Spinal cord (tissue), 10 donors: ENCODE results near the gene C18orf63. TPM values are rescaled to one million over a fixed set of nuclear protein-coding genes. Genes with fewer than 3 reads are reported as not detected.
"Not testable (repeated sequence)": the region's sequence is repeated elsewhere in the genome, so short reads cannot be mapped to it uniquely, and the experiment has no call there.

Experiments
- DNase-seq, 6 donors: peaks; one replicate each; pipeline versions ENCODE4 v3.0.0 to v3.0.0-alpha.2; 2013 to 2015; ENCODE audit warnings: low spot score in 6 of 6, low read depth in 4 of 6
- H3K27ac ChIP-seq: one replicate; pipeline ENCODE4 v1.5.1; 2013; ENCODE audit warnings: low read depth, low read length, control low read depth
- H3K27me3 ChIP-seq: one replicate; pipeline ENCODE4 v1.6.1; 2013; ENCODE audit warnings: low read length; ENCODE audit not compliant: control insufficient read depth, insufficient read depth
- H3K36me3 ChIP-seq: one replicate; pipeline ENCODE4 v1.6.1; 2013; ENCODE audit warnings: low read length; ENCODE audit not compliant: control insufficient read depth, insufficient read depth
- H3K4me1 ChIP-seq: one replicate; pipeline ENCODE4 v1.6.1; 2013; ENCODE audit warnings: low read length; ENCODE audit not compliant: control insufficient read depth, insufficient read depth
- H3K4me3 ChIP-seq: one replicate; pipeline ENCODE4 v1.5.1; 2013; ENCODE audit warnings: low read depth, low read length, control low read depth
- H3K9me3 ChIP-seq: one replicate; pipeline ENCODE4 v1.6.1; 2013; ENCODE audit warnings: low read length; ENCODE audit not compliant: control insufficient read depth, insufficient read depth
- WGBS: methylation state at CpG from one replicate; pipeline ENCODE4 v1.1.5; 2013; ENCODE audit warnings: missing lambda C conversion rate; ENCODE audit not compliant: insufficient coverage; 5-methylcytosine and 5-hydroxymethylcytosine counted together
- polyA plus RNA-seq, 2 donors: library from polyadenylated mRNA; unstranded; fragments of 120-200 nt; gene quantifications; one replicate each; pipeline ENCODE4 v1.2.1, GENCODE V29; 2013; ENCODE audit not compliant: insufficient read length in 2 of 2
- total RNA-seq, 2 donors: library from RNA; depleted of rRNA in 1 of 2; stranded (reverse); fragments of 120-200 nt in 1 of 2; fragments of >200 nt in 1 of 2; gene quantifications; one replicate each; pipeline versions ENCODE4 v1.2.3 to v1.2.4, GENCODE V29; 2013 to 2014
- donor health status: healthy.

Gene C18orf63
- total and polyA plus RNA-seq, 4 donors: not detected

DNA sequence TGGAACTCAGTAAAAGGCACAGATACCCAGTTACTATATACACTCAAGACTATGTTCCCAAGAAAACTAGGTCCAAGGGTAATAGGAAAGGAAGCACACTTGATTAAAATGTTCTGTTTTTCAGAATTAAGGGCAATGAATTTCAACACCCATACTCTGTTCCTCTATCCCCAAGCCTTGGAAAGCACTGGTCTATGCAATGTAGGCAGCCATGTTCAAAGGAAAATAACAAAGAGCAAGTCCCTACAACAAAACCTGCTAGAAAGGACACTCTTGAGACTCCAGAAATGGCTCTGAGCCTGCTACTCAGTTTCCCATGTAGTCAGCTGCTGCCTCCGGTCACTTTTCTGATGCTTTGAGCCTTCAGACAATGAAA is 30.7 kb upstream of the C18orf63 start:
- no peaks in the 10 kb centered on the region for H3K9me3 ChIP-seq
- no peaks in the 10 kb centered on the region for H3K27me3 ChIP-seq
- H3K36me3 ChIP-seq: no peaks in the 10 kb centered on the region
- H3K4me3 ChIP-seq: no peak overlapping the region
- peaks cover 19% of the 10 kb centered on the region for H3K4me1 ChIP-seq
- no CpG with 5 or more reads among the region's 1 CpG for WGBS
- no peak overlapping the region for H3K27ac ChIP-seq
- DNase-seq: no peak

DNA sequence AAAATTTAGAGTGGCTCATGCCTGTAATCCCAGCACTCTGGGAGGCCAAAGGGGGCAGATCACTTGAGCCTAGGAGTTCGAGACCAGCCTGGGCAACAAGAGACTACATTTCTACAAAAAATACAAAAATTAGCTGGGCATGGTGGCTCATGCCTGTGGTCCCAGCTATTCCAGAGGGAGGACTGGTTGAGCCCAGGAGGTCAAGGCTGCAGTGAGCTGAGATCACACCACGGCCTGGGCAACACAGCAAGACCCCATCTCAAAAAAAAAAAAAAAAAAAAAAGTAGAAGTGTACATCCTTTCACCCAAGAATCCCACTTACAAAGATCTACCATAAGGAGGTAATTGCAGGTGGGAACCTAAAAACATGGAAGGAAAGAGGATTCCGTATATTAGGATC is 30.1 kb upstream of the C18orf63 start:
- H3K27me3 ChIP-seq, H3K36me3 ChIP-seq, H3K27ac ChIP-seq, DNase-seq, H3K4me3 ChIP-seq, H3K9me3 ChIP-seq: not testable (repeated sequence)
- H3K4me1 ChIP-seq: peaks cover 19% of the 10 kb centered on the region
- 100% methylated on average over 1 of the region's 3 CpGs for WGBS

DNA sequence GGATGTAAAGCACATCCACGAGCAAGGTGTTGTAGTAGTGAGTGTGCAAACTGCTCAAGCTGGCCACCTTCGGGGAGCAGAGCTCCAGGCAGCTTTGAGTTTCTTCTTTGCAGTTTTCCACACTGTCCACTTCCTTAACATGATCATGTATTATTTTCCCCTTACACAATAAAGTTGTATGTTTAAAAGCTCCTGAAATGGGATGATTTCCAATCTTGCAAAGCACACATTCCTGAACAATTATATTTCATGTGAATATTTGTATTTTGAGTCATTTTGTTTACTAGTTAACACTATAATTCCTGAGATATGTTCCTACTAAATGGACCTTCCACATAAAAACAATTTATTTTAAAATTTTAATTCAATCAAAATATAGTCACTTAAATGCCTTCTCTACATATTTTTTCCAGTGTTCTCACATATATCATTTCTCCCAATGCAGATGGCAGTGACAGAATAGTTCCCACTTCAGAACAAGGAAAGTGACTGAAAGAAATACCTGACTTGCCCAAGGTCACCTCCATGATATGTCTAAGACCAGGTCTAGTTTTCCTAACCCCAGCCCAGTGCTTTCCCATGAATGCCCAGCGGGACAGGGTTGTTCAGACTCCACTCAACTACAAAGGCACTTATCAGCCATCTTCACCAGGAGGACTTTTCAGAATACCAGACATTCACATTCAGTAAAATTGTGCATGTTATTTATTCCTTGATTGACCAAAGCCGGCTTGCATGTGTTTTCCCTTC is 29.4 kb upstream of the C18orf63 start:
- Histone ChIP-seq H3K4me1 (peaks cover 21% of the 10 kb centered on the region), H3K27me3 (no peaks in the 10 kb centered on the region), H3K4me3 (no peak overlapping the region), H3K36me3 (peaks cover 2% of the 10 kb centered on the region), H3K9me3 (no peaks in the 10 kb centered on the region), H3K27ac (no peak overlapping the region)
- 100% methylated on average over 1 of the region's 4 CpGs for WGBS
- no peak for DNase-seq

DNA sequence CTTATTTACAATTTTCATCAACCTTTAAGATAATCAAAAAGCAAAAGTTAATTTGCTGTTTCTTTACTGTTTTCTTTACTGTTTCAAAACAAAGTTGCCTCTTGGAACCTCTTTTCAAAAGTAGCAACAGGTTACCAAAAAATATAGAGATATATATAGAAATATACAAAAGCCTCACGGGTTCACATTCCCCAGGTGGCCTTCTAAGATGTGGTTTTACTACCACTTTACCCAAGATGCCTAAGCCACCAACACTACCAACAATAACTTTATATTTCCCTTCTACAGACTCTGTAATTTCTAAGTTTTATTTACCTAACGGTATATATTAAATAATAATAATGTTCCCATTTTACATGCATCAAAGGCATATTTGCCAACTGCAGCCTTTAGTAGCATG is 28.8 kb upstream of the C18orf63 start:
- Histone ChIP-seq H3K4me1 (peaks cover 20% of the 10 kb centered on the region), H3K27ac (no peak overlapping the region), H3K4me3 (no peak overlapping the region), H3K9me3 (no peaks in the 10 kb centered on the region), H3K27me3 (no peaks in the 10 kb centered on the region), H3K36me3 (peaks cover 2% of the 10 kb centered on the region)
- no peak for DNase-seq
- no CpG with 5 or more reads among the region's 2 CpGs for WGBS

DNA sequence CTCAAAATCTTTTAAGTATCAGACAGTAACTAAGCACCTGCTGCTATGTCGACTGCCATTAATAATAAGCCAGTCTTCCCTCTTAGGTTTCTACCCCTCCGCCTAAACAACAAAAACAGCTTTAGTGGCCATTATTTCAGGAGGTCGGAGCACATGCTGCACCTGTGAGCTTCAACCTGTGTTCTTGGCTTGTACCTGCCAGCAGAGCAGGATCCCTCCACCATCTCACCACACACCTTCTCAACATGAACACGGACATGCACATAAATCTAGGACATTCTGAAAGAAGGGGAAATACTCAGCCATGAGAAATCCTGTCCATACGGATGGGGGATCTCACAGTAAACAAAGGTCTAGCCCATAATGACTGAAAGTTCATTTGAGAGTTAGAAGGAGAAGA is 27.6 kb upstream of the C18orf63 start:
- peaks cover 16% of the 10 kb centered on the region for H3K4me1 ChIP-seq
- no peak overlapping the region for H3K27ac ChIP-seq
- 83% methylated on average over 3 of the region's 5 CpGs for WGBS
- peaks cover 2% of the 10 kb centered on the region for H3K36me3 ChIP-seq
- no peaks in the 10 kb centered on the region for H3K27me3 ChIP-seq
- H3K4me3 ChIP-seq: no peak overlapping the region
- no peaks in the 10 kb centered on the region for H3K9me3 ChIP-seq
- DNase-seq: no peak

DNA sequence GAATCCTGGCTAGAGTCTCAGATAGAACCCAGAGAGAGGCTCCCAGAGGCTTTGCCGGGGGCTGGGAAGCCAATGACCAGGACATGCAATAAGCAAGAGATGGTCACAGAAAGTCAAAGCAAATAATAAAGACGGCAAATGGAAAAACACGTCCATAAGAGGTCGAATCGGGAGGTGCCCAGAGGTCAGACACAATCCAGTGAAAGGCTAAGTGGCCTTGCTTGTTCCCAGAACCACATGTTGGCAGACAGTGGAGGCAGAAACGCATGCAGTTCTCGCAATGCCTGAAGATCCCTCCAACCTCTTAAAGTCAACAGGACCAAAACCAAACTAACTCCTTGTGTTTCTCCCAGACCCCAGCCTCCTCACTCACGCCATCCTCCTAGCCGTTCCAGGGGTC is 26.9 kb upstream of the C18orf63 start:
- peaks cover 2% of the 10 kb centered on the region for H3K36me3 ChIP-seq
- peaks cover 16% of the 10 kb centered on the region for H3K4me1 ChIP-seq
- H3K27ac ChIP-seq: no peak overlapping the region
- no peaks in the 10 kb centered on the region for H3K27me3 ChIP-seq
- 93% methylated on average over 7 of the region's 9 CpGs for whole genome bisulfite sequencing
- DNase-seq: no peak
- H3K9me3 ChIP-seq: no peaks in the 10 kb centered on the region
- H3K4me3 ChIP-seq: no peak overlapping the region

DNA sequence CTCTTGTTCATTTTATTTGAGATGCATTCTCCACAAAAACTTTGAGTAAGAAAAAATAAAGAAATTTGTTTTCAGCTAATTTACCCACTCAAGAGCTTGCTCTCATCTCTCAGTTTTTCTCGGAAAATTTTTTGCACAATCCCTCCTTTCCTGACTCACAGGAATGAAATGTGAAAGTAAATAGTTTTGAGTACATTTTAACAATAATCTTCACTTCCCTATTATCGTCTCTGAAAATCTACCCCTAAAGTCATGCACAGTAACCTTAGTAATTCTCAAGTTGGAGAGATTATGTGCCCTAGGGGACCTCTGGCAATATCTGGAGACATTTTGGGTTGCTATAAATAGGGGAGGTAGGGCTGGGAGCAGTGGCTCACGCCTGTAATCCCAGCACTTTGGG is 26.5 kb upstream of the C18orf63 start:
- Histone ChIP-seq H3K27me3 (no peaks in the 10 kb centered on the region), H3K4me3 (no peak overlapping the region), H3K4me1 (peaks cover 16% of the 10 kb centered on the region), H3K27ac (no peak overlapping the region), H3K9me3 (no peaks in the 10 kb centered on the region), H3K36me3 (peaks cover 2% of the 10 kb centered on the region)
- WGBS: 67% methylated on average over 1 of the region's 3 CpGs
- no peak for DNase-seq

DNA sequence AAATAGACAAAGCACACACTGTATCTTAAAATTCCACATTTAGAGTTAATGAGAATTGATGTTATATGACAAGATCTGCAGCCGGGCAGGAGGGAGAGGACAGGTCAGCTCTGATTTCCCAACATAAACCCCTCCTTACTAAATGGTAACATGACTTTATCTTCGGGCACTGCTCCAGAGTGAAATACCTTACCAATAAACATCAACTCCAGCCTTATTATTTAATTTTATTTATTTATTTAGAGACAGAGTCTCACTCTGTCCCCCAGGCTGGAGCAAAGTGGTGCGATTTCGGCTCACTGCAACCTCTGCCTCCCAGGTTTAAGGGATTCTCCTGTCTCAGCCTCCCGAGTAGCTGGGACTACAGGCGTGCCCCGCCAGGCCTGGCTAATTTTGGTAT is 25.6 kb upstream of the C18orf63 start:
- DNase-seq: no peak
- Histone ChIP-seq H3K36me3 (peaks cover 2% of the 10 kb centered on the region), H3K27ac (no peak overlapping the region), H3K4me3 (no peak overlapping the region), H3K27me3 (no peaks in the 10 kb centered on the region), H3K9me3 (no peaks in the 10 kb centered on the region), H3K4me1 (peaks cover 10% of the 10 kb centered on the region)
- WGBS: 100% methylated on average over 2 of the region's 7 CpGs

DNA sequence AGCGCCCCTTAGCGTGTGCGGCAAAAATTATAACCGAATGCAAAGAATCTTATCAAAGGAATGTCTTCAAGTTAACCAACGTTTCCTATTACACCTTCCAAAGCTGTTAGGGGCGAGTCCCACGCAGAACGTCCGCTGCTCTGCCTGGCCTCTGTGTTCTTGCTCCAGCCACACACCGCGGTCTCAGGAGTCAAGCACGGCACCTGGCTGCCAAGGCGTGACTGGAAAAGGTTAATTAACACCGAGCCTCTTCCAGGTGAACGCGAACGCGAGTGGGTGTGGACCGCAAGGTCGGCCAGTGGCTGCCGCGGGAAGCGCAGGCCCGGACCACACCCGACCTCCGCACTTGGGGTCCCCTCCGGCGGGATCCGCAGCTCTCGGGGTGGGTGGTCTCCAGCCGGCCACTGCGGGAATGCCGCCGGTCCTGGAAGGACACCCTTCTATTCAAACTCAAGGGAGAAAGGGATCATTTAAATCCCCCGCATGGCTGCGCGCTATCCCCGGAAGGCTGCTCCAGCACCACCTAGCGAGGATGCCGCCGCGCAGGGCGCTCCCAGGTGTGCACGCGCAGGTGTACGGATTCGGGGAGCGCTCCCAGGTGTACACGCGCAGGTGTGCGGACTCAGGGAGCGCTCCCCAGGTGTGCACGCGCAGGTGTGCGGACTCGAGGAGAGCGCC is 24.7 kb upstream of the C18orf63 start:
- Histone ChIP-seq H3K27ac (no peak overlapping the region), H3K36me3 (peaks cover 2% of the 10 kb centered on the region), H3K4me3 (peak overlapping the region; percentile 95), H3K9me3 (no peaks in the 10 kb centered on the region), H3K27me3 (no peaks in the 10 kb centered on the region), H3K4me1 (peaks cover 10% of the 10 kb centered on the region)
- WGBS: 17% methylated on average over 57 of the region's 57 CpGs
- DNase-seq: peak in 2 of 6 donors; percentile 39 to 61

DNA sequence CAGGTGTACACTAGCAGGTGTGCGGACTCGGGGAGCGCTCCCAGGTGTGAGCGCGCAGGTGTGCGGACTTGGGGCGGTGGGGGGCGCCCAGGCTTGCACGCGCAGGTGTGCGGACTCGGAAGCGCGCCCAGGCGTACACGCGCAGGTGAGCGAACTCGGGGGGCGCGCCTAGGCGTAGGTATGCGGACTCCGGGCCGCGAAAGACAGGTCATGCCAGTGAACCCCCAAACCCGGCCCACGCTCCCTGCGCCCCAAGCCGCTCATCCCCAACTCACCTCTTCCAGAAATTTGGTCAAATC is 24.2 kb upstream of the C18orf63 start:
- under 1% methylated on average over 30 of the region's 30 CpGs for WGBS
- peak in 1 of 6 donors; percentile 21 for DNase-seq
- H3K4me1 ChIP-seq: peaks cover 10% of the 10 kb centered on the region
- peak overlapping the region; percentile 95 for H3K4me3 ChIP-seq
- no peaks in the 10 kb centered on the region for H3K27me3 ChIP-seq
- peak overlapping the region; percentile 33 for H3K27ac ChIP-seq
- no peaks in the 10 kb centered on the region for H3K9me3 ChIP-seq
- H3K36me3 ChIP-seq: peaks cover 2% of the 10 kb centered on the region
